ENCODE data around the gene EEF2.

The EEF2 gene

GRCh38 chr19:3987619-3988371 is 2.5 kb upstream of the EEF2 start:
- Histone ChIP-seq H3K27me3 (ENCODE audit: insufficient read depth, poor library complexity, severe bottlenecking) (no peaks in the 10 kb centered on the region), H3K27ac (ENCODE audit: poor library complexity, severe bottlenecking) (peak overlapping the region; percentile 86), H3K4me3 (ENCODE audit: severe bottlenecking) (peak overlapping the region; percentile 31), H3K4me1 (ENCODE audit: insufficient read depth, poor library complexity, severe bottlenecking) (peaks cover 9% of the 10 kb centered on the region), H3K36me3 (ENCODE audit: low read depth) (peaks cover 23% of the 10 kb centered on the region), H3K9me3 (ENCODE audit: severe bottlenecking) (no peaks in the 10 kb centered on the region)
- ATAC-seq (ENCODE audit: low read depth) (no peak), DNase-seq (ENCODE audit: low spot score) (peak; percentile 79)
- TF ChIP-seq, protein P1, sequence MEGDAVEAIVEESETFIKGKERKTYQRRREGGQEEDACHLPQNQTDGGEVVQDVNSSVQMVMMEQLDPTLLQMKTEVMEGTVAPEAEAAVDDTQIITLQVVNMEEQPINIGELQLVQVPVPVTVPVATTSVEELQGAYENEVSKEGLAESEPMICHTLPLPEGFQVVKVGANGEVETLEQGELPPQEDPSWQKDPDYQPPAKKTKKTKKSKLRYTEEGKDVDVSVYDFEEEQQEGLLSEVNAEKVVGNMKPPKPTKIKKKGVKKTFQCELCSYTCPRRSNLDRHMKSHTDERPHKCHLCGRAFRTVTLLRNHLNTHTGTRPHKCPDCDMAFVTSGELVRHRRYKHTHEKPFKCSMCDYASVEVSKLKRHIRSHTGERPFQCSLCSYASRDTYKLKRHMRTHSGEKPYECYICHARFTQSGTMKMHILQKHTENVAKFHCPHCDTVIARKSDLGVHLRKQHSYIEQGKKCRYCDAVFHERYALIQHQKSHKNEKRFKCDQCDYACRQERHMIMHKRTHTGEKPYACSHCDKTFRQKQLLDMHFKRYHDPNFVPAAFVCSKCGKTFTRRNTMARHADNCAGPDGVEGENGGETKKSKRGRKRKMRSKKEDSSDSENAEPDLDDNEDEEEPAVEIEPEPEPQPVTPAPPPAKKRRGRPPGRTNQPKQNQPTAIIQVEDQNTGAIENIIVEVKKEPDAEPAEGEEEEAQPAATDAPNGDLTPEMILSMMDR (IDR thresholded peaks at IDR 0.05; ENCODE audit: poor library complexity, severe bottlenecking): peak; percentile 88

DNA sequence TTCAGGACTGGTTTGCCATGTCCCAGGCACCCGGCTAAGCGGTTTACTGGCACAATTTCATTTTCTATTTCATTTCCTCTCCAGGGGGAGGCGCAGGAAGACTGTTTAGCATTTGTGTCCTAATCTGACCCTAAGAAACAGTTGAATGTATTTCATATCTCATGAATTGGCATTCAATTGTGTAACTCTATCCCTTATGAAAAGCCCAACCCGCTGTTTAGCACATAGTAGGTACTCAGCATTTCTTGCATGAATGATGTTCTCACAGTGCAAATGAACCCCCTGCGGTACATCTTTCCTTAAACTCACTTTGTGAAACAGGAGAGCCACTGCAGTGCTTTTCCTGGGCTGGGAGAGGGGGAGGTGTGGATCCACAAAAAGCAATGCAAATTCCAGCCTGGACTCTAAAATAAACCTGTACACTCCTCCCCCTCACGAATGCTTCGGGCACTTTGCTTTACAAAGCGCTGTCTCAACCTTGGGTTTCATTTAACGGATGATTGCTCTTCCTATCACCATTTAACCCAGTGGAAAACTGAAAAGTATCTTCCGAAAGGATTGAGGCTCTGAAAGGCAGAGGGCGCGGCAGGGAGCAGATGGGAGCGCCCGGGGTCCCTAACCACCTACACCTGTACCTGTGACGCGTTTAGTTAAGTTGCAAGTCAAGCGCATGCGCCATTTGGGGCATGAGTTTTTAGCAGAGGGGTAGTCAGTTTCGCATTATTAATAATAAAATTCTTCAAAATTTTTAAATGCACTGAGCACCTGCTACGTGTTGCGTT is 1.2 kb upstream of the EEF2 start:
- H3K9me3 ChIP-seq (ENCODE audit: severe bottlenecking): no peaks in the 10 kb centered on the region
- ATAC-seq (ENCODE audit: low read depth) (peak; percentile 26; the same call in 2 of the 3 replicates), DNase-seq (ENCODE audit: low spot score) (no peak)
- H3K4me3 ChIP-seq (ENCODE audit: severe bottlenecking): peak overlapping the region; percentile 31
- TF ChIP-seq, protein P1 (IDR thresholded peaks at IDR 0.05; ENCODE audit: poor library complexity, severe bottlenecking): peak; percentile 77
- H3K4me1 ChIP-seq (ENCODE audit: insufficient read depth, poor library complexity, severe bottlenecking): peaks cover 9% of the 10 kb centered on the region
- peaks cover 36% of the 10 kb centered on the region for H3K36me3 ChIP-seq (ENCODE audit: low read depth)
- H3K27me3 ChIP-seq (ENCODE audit: insufficient read depth, poor library complexity, severe bottlenecking): no peaks in the 10 kb centered on the region
- H3K27ac ChIP-seq (ENCODE audit: poor library complexity, severe bottlenecking): peak overlapping the region; percentile 86

- H3K27ac ChIP-seq (ENCODE audit: poor library complexity, severe bottlenecking): peak overlapping the region; percentile 86
- no peaks in the 10 kb centered on the region for H3K27me3 ChIP-seq (ENCODE audit: insufficient read depth, poor library complexity, severe bottlenecking)
- DNase-seq (ENCODE audit: low spot score): no peak
- ATAC-seq (ENCODE audit: low read depth): no peak
- H3K4me3 ChIP-seq (ENCODE audit: severe bottlenecking): peak overlapping the region; percentile 99
- TF ChIP-seq, protein P1 (IDR thresholded peaks at IDR 0.05; ENCODE audit: poor library complexity, severe bottlenecking): no peak
- H3K4me1 ChIP-seq (ENCODE audit: insufficient read depth, poor library complexity, severe bottlenecking): peaks cover 9% of the 10 kb centered on the region
- no peaks in the 10 kb centered on the region for H3K9me3 ChIP-seq (ENCODE audit: severe bottlenecking)
- peaks cover 43% of the 10 kb centered on the region for H3K36me3 ChIP-seq (ENCODE audit: low read depth)
These were observed 488 bp upstream of the EEF2 start for GRCh38 chr19:3985643-3986259.

DNA sequence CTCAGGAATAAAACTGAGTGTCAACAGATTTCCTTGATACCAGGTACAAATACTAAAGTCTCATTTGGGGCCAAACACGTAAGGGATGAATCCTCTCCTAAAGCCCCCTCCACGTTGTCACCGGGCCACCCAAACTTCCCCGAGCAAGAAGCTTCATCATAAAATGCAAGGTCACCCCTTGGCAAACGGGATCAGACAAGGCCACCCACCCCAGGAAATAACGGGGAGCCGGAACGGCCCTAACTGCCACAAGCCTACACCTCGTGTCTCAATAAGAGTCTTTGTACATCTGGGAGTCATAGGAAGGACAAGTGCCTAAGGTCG is 717 bp downstream of the EEF2 start:
- no peaks in the 10 kb centered on the region for H3K27me3 ChIP-seq (ENCODE audit: insufficient read depth, poor library complexity, severe bottlenecking)
- H3K36me3 ChIP-seq (ENCODE audit: low read depth): peaks cover 56% of the 10 kb centered on the region
- no peaks in the 10 kb centered on the region for H3K9me3 ChIP-seq (ENCODE audit: severe bottlenecking)
- H3K4me1 ChIP-seq (ENCODE audit: insufficient read depth, poor library complexity, severe bottlenecking): peaks cover 9% of the 10 kb centered on the region
- DNase-seq (ENCODE audit: low spot score) (no peak), ATAC-seq (ENCODE audit: low read depth) (no peak)
- peak overlapping the region; percentile 99 for H3K4me3 ChIP-seq (ENCODE audit: severe bottlenecking)
- peak overlapping the region; percentile 86 for H3K27ac ChIP-seq (ENCODE audit: poor library complexity, severe bottlenecking)
- TF ChIP-seq, protein P1 (IDR thresholded peaks at IDR 0.05; ENCODE audit: poor library complexity, severe bottlenecking): no peak

Data from RWPE2 (cell line).